HG02840 (cell line): ENCODE results near the gene LIN28B.
"Not testable (repeated sequence)": the region's sequence is repeated elsewhere in the genome, so short reads cannot be mapped to it uniquely, and the experiment has no call there.

Source experiments
- ATAC-seq: cut with Tn5 transposase; IDR thresholded peaks from one replicate; pipeline ENCODE4 v1.9.1; 2021; ENCODE audit warnings: mild to moderate bottlenecking, moderate library complexity, moderate number of reproducible peaks; ENCODE audit not compliant: unreplicated experiment, low FRiP score

Gene LIN28B

DNA sequence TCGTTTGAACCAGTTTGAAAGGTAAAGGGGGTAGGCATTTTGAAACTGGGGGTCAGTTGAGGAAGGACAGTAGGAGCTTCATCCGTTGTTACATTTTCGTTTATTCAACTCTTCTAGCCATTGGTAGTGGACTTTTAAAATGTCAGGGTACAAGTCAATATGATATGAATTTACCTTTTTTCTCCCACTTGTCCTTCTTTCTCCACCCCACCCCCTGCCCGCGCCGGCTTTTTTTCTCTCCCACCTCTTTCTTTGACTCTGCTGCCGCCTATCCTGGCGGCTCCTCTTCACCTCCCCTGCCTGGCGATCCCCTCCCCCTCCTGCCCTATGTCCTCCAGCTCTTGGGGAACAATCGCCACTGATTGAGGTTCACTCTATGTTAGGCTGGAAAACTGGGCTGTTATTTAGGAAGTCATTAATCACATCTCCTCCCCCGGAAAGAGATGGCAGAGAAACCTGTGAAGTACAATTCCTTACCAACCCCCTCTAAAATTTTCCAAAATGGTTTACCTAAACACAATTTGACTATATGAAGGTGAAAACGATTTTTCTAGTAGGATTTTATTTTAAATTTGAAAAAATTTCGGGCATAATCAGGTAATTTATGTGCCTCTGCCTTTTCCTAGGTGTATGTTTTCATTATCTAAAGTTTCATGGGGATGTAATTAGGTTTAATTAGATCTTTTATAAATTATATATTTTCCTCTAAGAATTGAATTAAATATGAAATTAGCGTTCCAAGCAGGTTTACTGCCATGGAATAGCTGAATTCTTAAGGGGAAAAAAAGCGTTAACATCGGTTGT is 778 bp upstream of the LIN28B start:
- no peak for ATAC-seq

DNA sequence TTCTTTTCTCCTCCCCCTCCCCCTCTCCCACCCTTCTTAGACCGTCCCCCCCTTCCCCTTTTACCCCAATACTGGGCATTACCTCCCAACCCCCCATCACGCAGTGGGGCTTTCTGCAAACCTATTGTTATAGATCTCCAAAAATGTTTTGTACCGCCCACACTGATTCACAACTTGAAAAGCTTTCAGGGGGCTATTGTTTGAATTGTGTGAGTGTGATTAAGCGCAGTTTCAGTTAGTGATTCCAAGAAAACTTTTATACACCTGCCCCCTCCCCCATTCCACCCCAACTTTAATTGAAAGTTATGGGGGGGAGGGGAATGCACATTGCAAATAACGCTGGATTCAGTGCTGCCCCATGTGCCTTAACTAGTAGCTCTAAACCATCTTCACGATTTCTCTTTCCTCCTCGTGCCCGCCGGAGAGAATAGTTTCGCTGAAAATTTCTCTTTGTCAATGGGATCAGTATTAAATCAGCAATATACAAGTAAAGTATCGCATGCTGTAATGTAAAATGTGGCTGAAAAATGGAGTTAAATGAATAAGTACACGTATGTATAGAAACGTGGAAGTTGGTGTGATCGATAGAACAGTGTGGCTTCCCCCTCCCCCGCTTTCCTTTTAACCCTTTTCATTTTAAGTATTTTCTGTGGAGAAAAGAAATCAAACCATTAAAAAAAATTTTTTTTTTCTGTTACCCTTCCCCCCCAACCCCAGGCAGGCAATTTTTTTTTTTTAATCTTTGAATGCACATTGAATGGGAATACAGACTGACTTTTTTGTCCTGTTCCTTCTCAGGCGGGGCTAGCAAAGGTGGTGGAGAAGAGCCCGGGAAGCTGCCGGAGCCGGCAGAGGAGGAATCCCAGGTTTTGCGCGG is 632 bp downstream of the LIN28B start:
- ATAC-seq, result no peak

DNA sequence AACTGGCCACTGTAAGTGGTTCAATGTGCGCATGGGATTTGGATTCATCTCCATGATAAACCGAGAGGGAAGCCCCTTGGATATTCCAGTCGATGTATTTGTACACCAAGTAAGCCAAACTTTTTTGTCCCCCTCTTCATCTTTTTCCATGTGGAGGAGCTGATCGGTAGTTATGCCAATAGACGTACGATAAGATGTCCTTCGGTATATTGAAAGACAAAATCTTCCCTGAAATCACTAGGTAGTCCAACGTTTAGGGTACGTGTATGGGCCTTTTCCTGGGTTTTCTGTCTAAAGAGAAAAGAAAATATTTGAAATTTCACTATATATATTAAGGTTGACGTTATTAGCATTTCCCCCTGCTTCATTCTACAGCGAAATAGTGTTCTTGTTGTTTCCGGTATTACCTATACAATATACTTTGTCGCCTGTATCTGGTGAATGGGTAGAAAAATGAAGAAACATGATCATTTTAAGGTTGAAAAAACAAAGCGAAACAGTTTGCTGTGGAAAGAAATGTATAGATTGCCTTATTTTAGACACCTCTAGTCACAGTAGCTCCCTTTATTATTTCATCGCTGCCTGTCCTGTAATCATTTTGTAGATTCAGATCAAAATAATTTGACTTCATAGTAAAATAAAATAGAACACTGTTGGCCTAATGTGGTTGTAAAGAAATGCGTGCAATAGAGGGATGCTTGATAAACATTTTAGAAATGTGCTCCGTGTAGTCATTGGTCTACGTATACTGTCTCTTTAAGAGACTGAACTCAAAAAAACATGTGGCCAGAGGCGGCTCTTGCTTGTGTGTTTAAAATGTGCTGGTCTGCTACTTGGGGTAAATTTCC is 1.5 kb downstream of the LIN28B start:
- ATAC-seq, result no peak

DNA sequence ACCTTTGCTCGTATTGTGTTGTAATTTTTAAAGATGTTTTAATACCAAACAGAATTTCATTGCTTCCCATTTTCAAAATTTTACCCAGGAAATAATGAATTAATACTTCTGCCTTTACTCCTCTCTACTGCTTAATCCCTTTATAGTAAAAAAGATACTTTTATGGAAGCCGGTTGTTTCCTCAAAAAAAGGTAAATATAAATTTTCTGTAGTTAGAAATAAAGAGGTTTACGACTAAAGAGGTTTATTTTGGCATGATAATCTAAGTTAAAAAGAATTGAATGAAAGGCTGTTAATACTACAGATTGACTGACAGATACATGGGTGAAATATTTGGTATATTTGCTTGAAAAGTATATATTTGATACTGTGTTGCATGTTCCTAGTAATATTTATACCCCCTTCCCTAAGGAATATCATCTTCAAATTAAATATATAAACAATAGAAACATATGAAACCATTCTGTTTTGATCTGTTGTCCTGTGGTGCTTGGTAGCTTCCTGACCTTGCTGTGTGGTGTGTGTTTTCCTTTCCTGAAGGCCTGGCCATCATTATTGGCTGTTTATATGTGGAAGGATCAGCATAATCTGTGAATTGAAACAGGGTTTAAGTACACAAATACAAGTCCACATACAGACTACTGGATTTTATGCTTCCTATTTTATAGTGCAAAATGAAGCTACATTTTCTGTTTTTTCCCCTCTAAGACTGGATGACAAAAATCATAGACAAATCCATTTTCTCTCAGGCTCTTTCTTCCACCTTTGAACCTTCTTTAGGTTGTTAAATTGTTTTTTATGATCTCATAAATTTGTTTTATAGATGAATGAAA is 2.3 kb downstream of the LIN28B start:
- no peak for ATAC-seq

DNA sequence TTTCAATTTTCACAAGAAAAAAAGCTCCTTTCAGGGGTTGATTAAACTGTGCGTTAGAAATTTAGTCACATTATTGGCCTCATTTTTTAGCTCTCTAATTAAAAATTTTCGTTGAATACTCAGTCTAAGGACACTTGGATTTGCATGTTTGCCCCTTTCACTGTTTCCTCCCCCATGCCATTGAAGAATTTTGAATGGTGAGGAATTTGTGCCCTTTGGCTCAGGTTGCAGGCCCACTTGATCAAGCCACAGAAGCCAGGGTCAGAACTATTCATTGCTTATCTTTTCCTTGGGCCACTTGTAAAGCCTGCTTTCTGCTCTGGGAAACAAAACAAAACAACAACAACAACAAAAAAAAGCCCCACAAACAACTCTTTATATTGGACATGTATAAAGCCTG is 12.2 kb downstream of the LIN28B start:
- ATAC-seq, result no peak

DNA sequence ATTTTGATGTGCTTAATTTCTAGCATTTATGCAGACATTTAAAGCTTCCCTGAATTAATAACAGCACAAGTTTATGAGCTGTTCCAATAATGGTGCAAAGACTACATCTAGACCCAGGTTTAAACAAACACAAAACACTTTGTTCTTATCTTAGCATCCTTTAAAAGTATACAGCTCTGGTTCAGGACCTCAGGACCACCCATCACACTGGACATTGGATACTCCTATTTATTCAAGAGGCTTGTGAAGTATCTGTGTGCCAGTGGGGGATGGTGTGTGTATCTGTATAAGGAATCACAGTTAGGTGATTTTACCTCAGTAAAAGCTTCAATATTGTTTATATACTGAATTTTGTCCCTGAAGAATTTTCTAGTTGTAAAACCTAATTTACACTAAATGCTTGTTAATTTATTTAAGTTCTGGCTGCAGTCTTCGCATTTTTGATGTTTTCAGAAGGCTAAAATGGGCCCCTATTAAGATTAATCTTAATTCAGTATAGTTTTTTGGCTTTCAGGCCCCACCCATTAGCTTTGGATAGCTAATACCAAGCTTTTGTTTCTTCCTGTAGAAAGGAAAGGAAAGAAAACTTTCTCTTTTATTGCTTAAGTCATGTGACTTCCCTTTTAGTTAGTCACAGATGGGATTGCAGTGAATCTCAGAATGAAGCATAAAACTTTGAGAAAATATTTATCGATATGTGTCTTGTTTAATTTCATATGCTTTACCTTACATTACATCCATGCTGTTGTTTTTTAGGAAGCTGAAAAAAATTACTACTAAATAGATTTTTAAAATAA is 13.1 kb downstream of the LIN28B start:
- ATAC-seq, result no peak

DNA sequence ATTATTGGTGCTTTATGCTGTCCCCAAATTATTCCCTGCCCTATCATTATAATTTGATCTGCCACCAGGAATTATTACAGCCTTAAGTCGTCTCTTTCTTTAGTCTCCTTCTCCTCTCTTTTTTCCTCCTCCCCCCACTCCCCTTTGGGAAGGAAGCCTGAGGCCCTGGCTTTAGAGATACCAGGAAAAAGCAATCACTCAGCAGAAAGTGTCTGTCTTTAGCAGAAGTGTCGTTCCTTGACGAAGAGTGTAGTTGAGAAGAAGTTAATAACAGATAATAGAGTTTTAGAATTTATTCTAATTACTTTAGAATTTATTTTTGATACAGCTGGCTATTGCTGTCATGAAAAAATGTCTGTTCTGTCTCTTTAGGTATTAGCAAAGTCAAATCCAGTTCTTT is 16.5 kb downstream of the LIN28B start:
- ATAC-seq, result no peak

DNA sequence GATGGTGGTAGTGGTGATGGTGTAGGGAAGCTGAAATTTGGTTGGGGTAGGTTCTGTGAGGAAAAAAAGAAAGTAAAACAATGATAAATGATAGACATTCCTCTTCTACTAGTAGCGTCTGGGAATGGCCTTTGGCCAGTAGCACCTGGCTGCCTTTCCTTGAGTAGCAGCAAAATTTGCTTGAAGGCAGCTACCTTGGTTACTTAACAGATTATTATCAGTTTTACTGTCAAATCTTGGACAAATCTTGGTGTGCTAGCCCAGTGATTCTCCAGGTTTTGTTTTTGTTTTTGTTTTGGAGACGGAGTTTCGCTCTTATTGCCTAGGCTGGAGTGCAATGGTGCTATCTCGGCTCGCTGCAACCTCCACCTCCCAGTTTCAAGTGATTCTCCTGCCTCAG is 26.4 kb downstream of the LIN28B start:
- ATAC-seq, result no peak

DNA sequence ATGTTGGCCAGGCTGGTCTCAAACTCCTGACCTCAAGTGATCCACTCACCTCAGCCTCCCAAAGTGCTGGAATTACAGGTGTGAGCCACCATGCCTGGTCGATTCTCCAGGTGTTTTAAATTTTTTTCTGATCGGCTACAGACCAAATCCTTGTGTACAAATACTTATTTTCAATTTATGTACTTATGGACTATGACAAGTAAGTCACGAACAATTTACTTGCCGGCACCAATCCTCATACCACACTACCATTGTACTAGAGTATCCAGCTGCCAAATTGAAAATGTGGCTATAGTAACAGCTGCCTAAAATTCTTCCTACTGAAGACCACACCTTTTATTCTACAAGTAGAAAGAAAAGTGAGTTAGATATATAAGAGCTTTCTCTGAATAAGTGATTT is 26.9 kb downstream of the LIN28B start:
- ATAC-seq, result no peak

DNA sequence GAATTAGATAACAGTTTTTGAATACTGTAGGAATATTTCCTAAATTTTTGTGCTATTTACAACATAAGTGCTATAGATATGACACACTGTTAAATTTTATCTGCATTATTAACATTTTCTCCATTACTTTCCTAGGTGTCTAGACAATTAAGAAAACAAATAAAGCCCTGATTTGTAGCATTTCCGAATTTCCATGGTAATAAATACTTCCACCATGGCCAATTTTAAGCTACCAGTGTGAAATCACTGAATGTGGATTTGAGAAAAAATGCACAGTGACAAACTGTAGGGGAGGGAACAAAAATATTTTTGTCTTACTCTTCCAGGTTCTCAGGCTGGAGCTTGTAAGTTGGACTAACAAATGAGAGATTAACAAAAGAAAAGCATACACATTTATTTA is 27.9 kb downstream of the LIN28B start:
- ATAC-seq, result no peak

DNA sequence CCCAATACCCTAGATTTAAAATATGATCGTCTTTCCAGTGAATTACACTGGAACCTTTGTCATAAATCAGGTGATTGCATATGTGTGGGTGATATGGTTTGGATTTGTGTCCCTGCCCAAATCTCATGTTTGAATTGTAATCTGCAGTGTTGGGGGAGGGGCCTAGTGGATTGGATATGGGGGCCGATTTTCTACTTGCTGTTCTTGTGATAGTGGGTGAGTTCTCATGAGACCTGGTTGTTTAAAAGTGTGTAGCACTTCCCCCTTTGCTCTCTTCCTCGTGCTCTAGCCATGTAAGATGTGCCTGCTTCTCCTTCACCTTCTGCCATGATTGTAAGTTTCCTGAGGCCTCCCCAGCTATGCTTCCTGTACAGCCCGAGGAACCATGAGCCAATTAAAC is 29.0 kb downstream of the LIN28B start:
- not testable (repeated sequence) for ATAC-seq

DNA sequence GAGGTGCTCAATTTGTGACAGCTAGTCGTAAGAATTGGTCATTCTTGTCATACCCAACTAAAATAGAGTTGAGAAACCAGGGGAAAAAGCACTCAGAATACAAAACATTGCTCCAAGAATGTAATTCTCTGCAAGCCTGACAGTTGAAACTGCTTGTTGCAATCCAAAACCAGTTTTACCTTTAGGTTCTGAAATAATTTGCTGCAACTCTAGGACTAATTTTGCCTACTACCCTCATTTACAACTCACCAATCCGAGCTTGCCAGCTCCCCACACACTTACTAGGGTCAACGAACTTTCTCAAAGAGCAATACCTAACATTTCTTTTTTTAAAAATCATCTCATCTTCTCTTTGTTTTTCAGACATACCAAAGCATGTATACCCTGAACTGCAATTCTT is 29.7 kb downstream of the LIN28B start:
- no peak for ATAC-seq

DNA sequence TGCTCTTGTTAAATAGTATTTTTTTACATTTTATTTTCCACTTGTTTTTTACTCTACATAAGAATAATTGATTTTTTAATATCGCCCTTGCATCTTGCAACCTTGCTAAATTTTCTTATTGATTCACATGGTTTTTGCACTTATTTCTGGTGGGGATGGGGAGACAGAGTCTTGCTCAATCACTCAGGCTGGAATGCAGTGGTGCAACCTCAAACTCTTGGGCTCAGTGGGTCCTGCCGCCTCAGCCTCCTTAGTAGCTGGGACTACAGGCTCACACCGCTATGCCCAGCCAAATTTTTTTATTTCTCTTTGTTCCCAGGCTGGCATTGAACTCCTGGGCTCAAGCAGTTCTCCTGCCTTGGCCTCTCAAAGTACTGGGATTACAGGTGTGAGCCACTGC is 30.3 kb downstream of the LIN28B start:
- ATAC-seq, result no peak

DNA sequence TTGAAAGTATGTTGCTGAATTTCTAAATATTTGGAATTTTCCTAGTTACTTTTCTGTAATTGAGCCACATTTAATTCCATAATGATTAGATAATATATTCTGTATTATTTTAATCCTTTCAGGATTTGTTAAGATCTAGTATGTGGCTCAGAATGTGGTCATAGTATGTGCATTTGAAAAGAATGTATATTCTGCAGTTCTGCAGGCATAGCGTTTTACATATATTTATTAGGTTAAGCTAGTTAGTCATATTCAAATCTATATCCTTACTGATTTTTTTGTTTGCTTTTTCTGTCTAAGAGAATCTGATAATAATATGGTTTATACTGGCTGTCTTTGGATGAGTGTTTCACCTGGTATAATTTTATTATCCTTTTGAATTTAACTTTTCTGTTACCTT is 33.2 kb downstream of the LIN28B start:
- no peak for ATAC-seq

DNA sequence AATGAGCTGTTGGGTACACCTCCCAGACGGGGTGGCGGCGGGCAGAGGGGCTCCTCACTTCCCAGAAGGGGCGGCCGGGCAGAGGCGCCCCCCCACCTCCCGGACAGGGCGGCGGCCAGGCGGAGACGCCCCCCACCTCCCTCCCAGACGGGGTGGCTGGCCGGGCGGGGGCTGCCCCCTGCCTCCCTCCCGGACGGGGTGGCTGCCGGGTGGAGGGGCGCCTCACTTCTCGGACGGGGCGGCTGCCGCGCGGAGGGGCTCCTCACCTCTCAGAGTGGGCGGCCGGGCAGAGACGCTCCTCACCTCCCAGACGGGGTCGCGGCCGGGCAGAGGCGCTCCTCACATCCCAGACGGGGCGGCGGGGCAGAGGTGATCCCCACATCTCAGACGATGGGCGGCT is 34.2 kb downstream of the LIN28B start:
- not testable (repeated sequence) for ATAC-seq

DNA sequence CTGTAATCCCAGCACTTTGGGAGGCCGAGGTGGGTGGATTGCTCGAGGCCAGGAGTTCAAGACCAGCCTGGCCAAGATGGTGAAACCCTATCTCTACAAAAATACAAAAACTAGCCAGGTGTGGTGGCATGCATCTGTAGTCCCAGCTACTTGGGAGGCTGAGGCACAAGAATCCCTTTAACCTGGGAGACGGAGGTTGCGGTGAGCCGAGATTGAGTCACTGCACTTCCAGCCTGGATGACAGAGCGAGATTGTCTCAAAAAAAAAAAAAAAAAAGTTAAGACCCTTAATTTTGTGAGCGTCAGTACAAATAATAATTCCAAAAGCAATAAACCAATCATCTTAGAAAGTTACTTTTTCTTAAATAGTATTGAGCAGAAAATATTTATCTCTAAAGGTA is 36.7 kb downstream of the LIN28B start:
- not testable (repeated sequence) for ATAC-seq

DNA sequence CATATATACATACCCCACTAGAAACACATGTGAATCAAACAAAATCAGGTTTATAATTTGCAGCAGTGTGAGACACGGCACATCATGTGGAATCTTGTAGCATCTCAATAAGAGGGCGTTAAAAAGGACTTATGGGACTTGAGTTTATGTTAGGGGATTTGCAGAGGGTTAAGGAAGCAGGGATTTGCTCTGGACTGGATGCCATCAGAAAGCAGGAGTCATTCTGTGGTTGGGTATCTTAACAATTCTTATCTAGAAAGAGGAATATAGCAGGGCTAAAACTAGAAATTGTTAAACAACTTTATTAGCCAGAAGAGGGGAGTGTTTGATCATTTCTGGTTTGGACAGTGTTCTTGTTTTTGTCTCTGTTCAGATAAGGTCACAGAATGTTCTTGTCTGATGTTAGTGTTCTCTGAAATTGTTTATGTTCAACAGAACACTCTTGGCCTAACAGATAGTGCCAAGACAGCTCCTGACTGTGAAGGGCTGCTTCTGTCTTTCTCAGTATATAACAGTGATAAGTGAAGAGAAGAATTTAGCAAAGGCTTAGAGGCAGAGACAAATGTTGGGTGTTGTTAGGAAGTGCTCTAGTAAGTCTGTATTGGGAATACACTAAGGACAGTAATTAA is 39.2 kb downstream of the LIN28B start:
- no peak for ATAC-seq

DNA sequence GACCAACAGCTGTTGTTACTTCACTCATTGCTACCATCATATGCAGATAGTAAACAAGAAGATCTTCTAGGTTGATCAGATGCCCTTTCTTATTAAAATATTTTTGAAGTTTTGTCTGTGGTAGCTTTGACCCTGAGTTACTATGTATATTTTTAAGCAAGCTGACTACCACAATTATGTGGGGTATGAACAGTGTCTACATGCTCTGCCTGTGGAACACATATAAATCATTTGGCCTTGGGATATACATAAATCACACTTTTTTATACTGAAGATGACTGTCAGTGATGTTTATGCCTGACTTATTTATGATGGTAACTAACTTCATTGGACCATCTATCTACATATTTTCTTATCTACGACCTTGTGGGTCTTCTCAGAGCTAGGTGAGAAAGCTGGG is 44.2 kb downstream of the LIN28B start:
- ATAC-seq, result no peak

DNA sequence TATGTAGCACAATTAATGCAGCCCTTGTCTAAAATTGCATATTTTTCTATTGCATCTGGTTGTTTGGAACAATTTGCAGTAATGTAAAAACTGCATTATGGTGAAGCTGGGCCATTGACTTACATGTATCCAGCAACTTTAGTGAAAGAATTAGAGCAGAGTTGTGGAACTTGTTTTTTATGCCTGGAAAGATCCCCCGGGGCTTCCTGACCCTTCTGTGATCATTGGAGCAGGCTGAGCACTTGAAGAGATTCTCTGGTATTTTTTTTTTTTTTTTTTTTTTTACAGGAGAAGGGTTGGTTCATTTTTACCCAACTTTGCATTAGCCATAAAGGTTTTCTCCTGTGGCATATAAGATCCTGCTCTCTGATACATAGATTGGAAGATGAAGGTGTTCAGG is 45.0 kb downstream of the LIN28B start:
- ATAC-seq, result no peak
